HG03025 (cell line): ENCODE results near the gene CBX7.
A peak's percentile ranks its signal among the peaks of the same experiment; 100 is the strongest.
"Not testable (repeated sequence)": the region's sequence is repeated elsewhere in the genome, so short reads cannot be mapped to it uniquely, and the experiment has no call there.

Source experiments
- ATAC-seq: cut with Tn5 transposase; IDR thresholded peaks from one replicate; pipeline ENCODE4 v1.9.1; 2021; ENCODE audit warnings: mild to moderate bottlenecking, moderate library complexity; ENCODE audit not compliant: unreplicated experiment, low FRiP score

Gene CBX7

DNA sequence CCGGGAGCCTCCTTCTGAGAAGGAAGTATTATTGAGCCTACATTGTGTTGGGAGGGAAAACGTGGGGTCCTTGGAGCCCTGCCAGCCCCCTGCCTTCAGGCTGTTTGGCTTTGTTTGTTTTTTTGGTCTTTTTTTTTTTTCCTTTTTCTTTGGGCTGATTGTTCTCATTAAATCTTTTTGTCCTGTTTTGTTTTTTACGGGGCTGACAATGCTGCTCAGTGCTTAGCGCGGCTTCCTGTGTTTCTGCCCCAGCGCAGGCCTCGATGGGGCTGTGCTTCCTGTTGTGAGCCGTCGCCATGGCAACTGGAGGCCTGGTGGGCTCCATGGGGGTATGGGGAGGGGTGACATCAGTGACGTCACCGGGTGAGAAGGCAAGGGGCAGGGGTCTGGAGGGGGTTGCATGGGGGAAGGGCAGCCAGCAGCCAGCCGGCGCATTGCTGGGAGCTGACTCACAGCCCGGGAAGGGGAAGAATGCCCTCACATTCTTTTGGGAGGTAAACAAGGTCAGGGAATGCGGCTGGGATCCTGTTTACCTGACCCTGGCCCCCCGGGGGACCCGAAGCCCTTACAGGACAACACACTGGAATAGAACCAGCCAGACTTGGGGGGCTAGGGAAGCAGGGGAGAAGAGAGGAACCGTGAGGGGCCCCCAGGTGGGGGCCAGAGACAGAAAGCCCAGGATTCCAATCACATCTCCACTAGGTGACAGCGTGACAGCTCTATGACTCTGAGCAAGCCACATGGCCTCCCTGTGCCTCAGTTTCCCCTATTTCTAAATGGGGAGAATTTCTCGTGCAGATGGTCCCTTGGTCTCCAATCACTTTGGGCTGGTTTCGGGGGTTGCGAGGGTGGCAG is 22.2 kb upstream of the CBX7 start:
- no peak for ATAC-seq

DNA sequence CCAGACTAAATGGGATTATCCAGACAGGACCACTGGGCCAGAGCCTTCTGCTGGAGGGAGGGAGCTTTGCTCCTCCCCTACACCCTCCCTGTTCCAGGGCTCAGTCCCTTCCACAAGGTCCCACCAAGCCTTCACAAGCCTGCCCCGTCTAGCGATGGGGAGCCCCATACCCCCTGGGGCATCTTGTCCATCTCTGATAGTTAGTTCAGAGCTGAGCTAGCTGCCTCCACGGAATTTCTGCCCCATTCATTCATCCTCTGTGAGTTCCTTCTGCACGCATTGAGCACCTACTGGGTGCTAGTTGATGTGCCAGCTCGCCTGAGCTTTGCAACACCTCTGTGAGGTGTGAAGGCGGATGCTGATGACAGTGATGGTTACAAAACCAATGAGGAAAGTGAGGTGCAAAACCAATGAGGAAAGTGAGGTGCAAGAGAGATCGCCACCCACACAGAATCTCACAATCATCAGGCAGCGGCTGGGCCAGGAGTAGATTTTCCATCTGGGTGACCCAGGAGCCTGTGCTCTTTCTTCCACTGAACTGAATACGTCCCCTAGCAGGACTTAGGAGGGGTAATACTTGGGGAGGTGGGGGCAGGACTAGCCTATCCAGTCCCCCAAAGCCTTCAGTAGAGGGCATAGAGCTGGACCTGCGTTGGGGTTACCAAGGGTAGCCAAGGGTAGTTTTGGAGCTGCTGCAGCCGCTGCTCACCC is 21.5 kb upstream of the CBX7 start:
- no peak for ATAC-seq

DNA sequence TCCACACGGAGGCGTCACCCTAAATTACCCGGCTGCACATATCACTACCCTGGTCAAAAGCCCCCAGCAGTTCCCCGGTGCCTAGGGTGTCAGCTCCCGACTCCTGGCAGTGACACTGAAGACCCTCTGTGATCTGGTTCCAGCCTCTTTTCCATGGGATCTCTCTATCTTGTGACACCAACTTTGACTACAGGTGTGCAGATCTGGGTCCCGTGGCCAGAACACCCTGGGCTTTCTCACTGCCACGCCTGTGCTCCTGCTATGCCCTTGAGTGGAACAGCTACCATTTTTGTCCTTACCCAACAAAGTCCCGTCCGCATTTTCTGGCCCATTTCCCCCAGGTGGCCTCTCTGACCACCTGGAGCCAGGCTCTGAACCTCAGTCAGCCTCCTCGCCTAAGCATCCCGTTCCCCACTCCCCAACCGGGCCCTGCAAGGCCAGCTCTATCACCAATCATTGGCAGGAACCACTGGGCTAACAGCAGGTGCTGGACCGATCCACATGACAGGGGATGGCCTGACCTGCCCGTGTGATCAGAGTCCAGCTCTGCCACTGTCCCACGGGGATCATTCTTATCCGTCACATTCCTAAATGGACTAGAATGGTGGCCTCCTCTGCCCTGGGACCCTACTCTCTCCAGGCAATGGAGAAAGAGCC is 20.7 kb upstream of the CBX7 start:
- no peak for ATAC-seq

DNA sequence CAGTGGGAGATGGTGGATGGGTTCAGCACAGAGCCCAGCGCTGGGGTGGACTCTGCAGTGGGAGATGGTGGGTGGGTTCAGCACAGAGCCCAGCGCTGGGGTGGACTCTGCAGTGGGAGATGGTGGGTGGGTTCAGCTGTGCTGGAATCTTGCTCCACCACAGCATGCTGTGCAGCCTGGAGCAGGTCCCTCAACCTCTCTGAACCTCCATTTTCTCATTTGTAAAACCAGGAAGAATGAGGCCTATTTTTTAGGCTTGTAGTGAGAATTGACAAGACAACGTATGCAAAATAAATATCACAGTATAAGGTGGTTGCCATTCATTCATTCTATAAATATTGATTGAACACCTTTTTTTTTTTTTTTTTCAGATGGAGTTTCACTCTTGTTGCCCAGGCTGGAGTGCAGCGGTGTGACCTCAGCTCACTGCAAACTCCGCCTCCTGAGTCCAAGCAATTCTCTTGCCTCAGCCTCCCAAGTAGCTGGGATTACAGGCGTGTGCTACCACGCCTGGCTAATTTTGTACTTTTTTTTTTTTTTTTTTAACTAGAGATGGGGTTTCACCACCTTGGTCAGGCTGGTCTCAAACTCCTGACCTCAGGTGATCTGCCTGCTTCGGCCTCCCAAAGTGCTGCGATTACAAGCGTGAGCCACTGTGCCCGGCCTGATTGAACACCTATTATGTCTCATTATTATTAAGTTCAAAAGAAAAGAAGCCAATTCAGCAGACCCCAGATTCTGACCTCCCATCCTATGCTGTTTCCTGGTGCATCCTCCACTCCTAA is 20.0 kb upstream of the CBX7 start:
- ATAC-seq = not testable (repeated sequence)

DNA sequence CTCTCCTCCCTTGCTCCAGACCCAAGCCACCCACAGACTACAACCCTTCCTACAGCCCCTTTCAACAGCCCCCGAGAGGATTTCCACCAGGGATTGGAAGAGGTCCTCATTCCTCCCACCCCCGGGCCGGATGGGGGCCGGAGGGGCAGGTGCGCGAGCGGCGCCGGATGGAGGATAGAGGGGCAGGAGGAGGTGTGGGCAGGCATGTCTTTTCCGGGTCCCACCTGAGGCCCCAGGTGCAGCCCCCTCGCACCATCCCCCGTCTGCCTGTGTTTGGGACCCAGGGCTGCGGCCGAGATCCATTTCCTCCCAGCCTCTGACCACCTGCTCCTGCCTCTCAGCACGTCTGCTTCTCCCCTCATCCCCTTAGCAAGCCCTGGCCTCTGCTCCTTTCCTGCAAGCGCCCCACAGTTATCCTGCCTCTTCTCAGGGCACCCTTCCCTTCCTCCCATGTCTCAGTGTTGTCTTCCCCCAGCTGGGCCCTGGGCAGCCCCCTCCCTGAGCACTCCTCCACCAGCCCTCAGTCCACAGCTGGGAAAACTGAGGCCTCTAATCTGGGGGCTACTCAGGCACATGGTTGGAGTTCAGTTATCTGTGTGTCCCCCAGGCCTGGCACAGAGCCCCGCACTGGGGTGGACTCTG is 19.3 kb upstream of the CBX7 start:
- ATAC-seq = no peak

DNA sequence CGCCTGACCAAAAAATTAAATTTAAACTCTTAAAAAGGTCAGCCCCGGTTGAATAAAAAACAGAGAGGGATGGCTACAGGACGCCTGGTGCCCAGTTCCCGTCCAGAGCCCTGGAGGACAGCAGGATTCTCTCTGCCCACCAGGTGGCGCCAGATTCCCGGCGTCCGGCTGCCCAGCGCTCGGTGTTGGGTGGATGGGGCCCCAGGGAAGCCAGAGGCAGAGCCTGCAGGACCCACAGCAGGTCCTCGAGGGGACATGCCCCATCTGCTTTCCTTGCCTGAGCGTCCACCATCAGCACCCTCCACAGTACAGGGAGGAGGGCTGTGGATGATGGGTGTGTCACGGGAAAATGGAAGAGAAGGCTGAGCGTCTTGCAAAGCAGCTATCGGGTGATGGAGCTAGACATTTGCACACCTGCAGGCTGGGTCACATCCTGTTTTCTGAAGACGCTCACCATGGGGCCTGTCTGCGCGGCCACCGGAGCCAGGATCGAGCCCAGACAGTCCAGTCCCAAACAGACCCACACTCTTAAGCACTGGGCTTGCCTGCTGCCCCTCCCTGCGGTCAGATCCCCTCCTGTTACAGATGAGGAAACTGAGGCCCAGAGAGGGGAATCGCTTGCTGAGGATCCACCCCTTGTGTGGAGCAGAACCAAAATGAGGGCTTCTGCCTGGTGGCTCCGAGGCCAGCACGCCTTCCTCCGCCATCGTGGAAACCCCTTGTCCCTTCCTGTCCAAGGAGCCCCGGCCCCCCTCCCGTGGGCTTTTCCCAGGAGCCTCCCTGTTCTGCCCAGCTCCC is 18.5 kb upstream of the CBX7 start:
- ATAC-seq = no peak

DNA sequence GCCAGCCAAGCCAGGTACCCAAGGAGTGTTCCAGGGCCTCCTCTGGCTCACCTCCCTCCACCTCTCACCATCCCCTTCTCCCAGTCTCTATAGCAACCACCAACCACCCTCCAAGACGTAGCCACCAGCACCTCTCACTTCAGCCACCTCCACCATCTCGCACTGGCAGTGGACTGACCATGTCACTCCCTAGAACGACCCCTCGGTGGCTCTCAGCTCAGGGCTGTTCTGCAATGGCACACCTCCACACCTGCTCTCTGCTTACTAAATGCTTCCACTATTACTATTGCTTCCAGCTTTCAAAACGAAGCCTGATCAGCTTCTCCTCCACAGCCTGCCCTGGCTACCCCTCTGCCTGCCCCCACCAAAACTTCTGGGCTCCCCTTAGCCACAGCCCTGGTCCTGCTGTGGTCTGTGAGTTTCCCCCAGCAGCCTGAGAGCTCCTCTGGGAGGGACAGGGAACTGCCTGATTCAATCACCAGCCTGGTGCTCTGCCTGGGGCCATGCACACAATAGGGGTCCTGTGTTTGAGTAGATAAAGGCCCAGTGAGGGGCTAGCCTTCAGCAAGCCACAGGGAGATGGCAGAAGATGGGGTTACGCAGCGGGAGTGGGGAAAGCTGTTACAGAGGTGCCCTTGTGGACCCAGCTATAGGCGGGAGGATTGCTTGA is 17.5 kb upstream of the CBX7 start:
- ATAC-seq = no peak

DNA sequence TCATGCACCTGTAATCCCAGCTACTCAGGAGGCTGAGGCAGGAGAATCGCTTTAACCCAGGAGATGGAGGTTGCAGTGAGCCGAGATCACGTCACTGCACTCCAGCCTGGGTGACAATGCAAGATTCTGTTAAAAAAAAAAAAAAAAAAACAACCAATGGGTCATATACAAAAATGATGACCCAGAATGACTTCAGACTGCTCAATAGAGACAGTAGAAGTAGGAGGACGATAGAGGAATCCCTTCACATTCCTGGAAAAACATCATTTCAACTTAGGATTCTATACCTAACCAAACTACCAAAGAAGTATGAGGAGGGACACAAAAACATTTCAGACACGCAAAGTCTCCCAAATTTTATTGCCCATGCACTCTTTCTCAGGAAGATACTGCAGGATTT is 14.1 kb upstream of the CBX7 start:
- ATAC-seq = no peak

DNA sequence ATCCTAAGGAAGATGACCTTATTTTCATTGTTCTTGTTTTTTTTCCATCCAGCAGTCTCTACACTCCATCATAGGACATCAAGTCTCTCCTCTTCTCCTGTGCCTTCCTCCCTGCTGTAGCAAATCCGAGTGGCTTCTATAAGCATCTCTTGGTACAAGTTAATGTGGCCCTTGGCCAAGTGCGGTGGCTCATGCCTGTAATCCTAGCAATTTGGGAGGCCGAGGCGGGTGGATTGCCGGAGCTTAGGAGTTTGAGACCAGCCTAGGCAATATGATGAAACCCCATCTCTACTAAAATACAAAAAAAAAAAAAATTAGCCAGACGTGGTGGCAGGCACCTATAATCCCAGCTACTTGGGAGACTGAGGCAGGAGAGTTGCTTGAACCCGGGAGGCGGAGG is 3.6 kb upstream of the CBX7 start:
- ATAC-seq = not testable (repeated sequence)

DNA sequence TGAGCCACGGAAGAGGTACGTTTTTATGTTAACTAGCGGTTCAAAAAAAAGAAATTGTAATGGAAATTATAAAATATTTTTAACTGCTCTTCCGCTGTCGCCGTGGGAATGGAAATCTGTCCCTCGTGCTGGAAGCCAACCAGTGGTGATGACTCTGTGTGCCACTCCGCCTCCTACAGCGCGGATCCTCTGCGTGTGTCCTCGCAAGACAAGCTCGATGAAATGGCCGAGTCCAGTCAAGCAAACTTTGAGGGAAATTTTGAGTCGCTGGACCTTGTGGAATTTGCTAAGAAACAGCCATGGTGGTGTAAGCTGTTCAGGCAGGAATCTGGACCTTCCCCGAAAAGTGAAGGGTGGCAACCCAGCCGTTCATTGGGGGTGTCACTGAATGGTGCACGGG is 2.9 kb upstream of the CBX7 start:
- no peak for ATAC-seq

DNA sequence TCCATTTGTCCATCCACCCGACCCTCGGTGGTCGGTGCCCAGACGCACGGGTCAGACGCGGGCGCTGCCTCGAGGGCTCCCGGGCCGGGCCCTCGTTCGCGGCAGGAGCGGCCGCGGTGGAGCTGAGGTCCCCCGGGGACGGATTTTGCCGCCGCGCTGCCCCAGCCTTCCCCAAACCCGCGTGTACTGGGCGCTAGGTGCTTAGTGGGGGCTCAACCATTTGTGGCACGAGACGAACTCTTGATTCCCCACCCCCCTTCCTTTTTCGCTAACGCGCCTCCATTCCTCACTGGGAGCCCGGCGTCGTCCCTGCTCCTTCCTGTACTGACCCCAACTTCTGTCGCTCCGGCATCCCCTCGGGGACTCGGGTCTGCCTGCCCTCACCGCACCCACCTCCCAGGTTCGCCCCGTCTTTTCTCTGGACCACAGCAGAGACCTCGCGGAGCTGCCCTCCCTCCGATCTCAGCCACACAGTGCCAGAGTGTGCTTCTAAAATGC is 789 bp upstream of the CBX7 start:
- peak; percentile 19 for ATAC-seq

DNA sequence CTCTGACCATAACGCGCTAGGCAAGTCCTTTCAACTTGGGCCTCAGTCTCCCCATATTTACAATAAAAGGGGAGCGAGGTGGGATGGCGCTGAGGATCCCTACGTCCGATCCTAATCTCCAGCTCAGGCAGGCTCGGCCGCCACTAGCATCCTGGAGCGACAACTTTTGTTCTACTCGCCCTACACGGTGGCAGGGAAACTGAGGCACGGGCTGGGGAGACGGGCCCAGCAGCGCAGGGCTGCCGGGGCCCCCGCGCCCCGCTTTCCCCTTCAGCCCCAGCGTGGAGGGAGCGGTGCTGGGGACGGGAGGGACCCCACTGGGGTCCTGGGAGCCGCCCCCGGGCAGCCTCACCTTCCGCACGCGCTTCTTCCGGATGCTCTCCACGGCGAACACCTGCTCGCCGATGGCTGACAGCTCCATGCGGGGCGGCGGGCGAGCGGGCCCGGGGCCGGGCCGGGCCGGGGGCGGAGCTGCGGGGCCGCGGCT is 413 bp downstream of the CBX7 start:
- no peak for ATAC-seq

DNA sequence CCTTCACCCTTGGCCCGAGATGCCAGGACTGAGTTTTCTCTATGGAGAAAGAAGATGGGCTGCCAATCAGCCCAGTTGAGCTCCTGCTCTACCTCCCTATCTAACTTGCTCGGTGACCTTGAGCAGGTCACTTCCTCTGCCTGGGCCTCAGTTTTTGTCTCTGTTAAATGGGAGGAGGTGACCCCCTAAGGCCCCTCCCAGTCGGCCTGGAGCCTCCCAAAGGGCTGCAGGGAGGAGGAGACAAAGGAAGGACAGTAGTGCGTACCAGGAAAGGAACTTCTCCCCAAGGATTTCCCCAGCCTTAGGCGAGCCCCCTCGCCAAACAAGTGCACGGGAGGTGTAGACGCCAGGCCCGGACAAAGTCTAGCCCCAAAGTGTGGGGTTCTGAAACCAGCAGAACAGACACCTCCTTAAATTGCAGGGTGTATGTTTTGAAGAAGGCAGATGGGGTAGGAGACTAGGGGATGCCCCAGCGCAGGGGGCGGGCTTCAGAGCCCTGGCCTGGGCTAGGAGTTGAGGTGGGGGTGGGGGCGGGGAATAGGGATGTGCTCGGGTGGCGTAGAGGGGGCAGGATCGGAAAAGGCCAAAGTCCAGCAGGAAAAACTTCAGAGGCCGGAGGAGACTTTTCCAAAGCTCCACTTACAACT is 1.0 kb downstream of the CBX7 start:
- ATAC-seq = no peak

DNA sequence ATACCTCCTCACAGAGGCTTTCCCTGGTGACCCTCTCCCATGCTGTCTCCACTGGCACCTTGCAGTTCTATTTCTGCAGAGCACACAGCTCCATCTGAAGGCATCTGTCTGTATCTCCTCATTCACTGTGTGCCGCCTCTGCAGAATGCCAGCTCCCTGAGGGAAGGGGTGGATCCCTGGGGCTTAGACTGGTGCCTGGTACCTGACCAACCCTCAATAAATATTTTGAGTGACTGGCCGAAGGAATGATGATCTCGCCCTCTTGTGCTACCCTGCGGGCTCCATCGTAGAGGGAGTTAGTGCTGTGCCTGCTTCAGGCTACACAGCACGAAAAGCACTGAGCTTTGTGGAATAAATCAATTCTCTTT is 1.6 kb downstream of the CBX7 start:
- no peak for ATAC-seq

DNA sequence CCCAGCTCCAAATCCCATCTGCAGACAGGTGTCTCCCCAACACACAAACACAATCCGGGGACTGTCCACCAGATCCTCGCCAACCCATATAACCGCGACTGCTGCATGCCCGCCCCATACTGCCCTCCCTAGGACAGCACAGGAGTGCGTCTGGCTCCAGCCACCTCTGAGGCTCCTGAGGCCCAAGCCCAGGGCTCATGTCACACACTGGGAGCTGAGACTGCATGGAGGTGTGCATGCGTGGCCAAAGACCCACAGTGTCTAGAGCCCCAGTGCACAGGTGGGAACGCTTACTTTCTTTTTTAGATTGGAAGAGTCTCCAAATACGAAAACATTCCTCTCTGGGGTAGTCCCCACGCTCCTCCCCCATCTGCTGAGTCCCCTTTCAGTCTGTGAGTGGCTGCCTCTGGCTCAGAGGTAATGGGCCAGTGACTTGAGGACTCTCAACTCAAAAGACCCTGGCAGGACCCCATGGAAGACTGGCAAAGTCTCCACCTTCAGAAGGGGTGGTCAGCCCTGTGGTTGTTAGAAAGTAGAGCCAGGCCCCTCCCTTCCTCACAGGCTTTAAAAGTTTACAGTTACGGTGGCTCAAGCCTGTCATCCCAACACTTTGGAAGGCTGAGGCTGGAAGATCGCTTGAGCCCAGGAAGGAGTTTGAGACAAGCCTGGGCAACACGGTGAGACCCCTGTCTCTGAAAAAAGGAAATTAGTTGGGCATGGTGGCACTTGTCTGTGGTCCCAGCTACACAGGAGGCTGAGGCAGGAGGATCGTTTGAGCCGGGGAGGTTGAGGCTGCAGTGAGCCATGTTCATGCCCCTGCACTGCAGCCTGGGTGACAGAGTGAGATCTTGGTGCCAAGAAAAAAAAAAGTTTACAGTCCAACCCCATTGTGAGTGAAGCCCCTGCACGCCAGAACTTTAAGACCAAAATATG is 2.3 kb downstream of the CBX7 start:
- no peak for ATAC-seq

DNA sequence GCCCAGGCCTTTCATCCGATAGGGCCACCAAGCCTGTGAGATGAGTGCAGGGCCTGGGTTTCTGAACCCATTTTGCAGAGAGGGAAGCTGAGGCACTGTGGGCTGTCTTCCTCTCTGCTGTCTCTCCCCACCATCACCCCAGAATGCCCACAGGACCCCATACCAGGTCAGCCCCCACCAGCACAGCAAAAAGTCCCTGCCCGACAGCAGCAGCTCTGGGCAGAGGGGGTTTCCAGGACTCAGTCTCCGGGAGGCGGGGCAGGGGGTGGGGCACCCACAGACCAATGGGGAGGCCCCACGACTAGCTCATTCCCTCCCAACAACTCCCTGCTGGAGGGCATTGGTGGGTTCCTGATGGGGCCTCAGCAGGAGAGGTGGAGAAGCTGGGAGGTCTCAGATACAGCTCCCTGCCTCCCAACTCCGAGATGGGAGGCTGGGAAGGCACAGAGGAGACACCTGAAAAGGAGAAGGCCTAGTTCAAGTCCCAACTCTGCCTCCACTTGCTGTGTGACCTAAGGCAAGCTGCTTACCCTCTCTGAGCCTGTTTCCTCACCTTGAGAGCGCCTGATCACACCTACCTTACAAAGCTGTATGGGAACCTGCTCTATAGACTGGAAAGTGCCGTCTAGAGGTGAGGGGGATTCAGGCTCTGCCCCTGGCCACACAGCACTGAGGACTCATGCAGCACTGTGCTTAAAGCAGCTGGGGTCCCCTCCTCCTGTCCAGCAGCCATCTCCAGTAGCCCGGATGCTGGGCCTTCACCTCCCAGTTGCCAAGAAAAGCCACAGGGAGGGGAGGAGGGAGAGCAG is 3.5 kb downstream of the CBX7 start:
- no peak for ATAC-seq
